ENCODE measurements around the gene SLC27A5.
"Not testable (repeated sequence)": the region's sequence is repeated elsewhere in the genome, so short reads cannot be mapped to it uniquely, and the experiment has no call there.

The SLC27A5 gene

DNA sequence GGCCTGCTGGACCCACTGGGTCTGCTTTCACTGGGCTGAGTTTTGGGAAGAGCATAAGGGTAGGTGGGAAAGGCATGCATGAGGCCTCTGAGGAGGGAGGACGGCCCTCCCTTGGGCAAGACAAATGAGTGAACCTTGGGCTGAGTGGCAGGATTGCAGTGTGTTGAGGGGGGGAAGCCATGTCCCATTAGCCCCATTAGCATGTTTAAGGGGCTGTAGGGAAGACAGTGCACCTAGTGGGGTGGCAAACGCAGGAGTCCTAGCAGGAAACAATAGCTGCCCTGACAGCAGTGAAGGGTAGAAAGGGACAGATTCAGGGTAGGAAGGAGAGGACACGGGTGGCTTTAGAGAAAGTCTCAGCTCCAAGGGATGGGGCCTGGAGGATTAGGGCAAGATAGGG is 10.9 kb upstream of the SLC27A5 start:
- DNase-seq (ENCODE audit: low spot score) = no peak

DNA sequence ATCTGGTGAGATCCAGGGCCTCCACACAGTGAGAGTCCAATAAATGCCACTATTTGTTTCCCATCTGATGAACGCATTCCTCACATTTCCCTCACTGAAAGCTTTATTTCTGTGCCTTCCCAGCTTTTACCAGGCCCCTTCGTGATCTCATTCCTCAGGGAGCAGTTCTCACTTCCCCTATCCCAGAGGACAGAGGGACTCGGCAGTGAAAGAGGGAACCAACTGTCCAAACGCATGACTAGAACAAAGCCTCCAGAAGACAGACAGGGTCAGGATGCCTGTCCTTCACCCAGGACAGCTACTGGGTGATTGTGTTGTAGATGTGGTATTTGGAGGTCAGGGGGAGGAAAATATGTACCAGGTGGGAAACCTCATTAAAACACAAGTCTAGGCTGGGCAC is 9.9 kb upstream of the SLC27A5 start:
- no peak for DNase-seq (ENCODE audit: low spot score)

DNA sequence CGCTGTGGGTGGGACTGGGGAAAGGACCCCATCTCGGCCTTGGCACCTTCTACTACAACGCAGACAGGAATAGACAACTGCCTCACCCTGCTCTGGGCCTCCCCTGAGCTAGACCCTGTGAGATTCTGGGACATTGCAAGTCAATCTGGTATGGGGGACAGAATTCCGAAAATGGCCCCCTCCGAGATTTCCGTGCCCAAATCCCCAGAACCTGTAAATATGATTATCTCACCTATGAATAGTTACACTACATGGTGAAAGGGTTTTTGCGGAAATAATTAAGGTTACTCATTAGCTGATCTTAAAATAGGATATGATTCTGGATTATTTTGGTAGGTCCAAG is 8.4 kb upstream of the SLC27A5 start:
- DNase-seq (ENCODE audit: low spot score) = no peak

DNA sequence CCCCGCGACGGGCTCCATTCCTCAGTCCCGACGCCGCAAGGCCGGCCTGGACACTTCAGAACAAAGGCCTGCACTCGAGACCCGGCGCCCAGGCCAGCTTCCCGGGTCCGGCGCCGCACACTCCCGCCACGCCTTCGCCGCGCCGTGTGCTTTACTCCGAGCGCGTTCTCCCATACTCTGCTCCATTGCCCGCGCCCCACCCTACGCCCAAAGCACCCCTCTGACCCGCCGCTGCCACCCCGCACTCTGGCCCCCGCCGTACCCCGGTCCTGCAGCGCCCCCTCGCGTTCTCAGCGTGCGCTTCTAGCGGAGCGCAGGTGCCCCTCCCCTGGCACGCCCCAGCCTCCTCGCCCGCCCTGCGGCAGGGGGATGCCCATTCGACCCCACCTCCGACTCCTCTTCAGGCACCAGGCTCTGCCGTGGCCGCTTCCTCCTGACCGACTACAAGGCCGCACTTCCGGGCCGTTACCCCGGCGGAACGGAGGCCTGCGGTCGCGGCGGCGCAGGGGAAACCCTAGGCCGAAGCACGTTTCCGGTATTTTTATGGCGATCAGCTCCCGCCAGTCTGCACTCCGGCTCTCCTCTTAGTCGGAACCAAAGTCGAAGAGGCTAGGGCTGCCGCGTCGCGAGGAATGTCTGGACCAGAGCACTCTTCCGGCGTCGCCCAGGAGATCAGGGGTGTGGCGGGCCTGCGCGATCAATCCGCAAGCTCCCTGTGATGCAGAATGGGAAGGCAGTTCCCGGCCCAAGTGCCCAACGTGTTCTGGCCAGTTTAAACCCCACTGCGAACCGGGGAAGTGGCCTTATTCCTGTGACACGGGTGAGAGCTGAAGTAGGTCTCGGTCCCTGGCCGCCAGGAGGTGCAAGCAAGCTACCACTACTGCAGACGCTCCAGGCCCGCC is 7.8 kb upstream of the SLC27A5 start, which contains the start of gene ZBTB45:
Gene ZBTB45 (minus strand): TSS at position 456 of the 902 bp plus-strand sequence. CDS start 2,137 bp downstream, outside the sequence.
- DNase-seq (ENCODE audit: low spot score) = peak; percentile 82

DNA sequence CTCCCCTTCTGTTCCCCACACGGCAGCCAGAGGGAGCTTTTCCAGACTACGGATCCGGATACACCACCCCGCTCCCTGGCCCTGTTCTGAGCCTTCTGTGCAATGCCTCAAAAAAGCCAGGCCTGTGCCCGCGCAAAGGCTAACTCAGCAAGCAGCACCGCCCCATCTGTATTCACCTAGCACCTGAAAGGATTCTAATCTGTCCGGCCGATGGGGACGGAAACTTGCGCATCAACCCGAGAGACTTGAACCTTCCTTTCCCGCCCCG is 7.2 kb upstream of the SLC27A5 start:
- DNase-seq (ENCODE audit: low spot score) = peak; percentile 51

DNA sequence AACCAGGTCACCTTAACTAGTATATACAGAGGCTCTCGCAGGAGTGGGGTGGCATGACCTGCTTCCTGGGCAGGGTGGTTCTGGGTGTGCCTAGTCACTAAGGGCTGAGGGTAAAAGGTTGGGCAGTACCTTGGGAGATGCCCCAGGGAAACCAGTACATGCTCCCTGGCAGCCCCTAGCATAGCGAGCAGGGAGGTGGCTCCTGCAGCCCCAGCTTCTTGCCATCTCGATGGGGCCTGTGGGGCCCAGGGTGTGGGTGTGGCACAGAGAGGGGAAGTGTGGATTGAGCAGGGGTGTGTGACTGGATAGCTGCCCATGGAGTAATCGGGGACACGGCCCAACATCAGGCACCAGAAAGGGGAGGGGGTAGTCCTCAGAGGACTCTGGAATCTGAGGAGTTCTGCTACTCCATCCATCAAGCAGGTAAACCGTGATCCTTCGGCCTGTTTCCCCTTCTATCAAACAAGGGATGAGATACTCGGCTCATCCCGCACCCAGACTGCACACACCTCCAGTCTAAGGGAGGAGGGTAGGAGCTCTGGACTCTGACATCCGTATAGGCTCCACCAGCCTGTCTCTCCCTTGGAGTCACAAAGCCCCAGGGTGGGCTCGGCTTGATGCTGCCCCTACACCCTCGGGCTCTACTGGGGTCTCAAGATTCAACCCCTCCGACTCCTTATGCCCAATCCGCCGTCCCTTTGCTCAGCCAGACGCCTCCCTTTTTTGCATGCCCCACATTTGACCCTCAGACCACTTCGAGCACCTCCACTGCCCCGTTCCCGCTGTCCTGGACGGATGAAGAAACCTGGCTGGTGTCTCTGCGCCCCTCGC is 6.7 kb upstream of the SLC27A5 start:
- no peak for DNase-seq (ENCODE audit: low spot score)

DNA sequence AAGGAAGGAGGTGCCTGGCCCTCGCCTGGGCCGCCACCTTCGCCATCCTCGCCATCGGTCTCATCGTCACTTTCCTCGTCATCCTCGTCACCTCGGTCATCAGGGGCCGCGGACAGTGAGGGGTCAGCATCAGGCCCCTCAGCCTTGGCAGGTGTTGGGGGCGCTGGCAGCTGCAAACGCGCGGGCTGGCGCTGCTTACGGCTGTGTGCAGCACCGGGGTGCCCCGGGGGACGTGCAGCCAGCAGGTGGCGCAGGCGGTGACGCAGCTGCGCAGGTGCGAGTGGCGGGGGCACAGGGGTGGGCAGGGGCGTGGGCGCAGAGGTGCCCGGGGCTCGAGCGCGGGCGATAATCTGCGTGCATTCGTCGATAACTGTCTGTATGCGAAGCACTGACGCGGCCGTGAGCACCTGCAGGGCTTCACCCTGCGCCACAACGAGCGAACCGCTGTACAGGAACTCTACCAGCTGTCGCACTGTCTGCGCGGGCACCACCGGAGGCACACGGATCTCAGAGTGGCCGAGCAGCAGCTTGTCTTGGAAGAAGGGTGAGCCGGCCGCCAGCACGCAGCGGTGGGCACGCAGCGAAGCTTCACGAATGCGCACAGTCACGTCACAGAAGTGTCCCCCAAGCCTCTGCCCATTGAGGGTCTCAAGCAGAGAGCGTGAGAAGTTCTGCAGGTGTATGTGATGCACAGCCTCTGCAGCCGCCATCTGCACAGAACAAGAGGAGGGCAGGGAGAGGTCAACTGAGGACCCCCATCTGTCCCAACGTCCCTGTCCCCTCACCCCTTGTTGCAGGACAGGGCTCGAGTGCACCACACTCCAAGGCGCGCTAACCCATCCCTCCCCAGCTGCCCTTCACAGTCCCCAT is 5.4 kb upstream of the SLC27A5 start:
- DNase-seq (ENCODE audit: low spot score) = no peak

DNA sequence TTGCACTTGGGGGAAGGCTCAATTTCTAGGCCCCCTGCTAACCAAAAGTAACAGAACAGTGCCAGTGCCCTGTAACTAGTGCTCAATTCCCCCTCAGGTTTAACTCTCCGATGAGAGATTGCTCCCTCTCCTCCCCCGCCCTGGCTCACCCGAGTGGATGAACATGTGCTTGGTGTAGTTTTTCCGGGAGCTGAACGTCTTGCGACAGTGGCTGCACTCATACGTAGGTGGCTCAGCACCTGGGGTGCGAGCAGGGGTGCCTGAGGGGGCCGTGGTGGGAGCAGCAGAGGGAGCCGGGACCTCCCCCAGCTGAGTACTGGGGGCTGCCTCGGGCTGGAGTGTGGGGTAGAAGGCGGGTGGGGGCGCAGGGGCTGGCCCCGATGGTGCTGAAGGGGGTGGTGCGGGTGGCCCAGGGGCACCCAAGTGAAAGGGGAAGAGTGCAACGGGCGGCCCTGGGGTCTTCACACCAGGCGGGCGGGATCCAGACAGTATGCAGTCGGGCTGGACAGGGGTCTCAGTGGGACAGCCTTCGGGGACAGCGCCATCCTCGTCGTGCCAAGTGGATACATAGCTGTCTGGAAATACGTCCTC is 4.5 kb upstream of the SLC27A5 start:
- no peak for DNase-seq (ENCODE audit: low spot score)

DNA sequence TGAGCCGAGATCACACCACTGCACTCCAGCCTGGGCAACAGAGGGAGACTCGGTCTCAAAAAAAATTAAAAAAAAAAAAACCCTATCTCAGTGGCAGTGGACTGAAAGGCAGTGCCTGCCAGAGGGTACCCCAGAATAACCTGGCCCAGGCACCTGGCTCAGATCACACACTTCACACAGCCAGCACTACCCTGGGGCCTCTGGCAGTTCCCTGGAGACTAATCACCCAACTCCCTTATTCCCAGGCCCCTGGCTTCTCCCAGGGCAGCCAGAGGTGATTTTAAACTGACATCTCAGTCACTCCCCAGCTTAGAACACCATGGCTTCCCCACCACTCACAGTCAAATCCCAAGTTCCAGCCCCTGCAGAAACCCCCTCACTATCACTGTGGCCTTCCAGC is 3.5 kb upstream of the SLC27A5 start:
- no peak for DNase-seq (ENCODE audit: low spot score)

DNA sequence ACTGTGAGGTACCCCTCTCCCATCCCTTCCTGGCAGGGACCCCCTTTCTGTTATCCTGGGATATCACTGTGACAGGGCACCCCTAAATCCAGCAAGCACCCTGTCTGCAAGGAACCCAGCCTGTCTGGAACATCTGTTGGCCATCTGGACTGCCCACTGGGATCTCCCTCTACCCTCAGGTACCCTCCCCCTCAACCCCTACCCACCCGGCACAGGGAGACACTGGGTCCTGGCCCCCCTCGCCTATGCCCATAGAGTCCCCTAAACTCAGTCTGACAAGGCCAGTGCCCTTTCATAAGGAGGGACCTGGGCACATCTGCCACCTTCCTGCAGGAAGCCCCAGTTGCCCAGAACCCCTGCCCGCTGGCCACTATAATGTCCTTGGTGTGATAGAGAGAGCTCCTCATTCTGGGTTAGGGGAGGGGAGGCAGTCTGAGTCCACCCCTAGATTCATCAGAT is 2.8 kb upstream of the SLC27A5 start:
- DNase-seq (ENCODE audit: low spot score) = no peak

DNA sequence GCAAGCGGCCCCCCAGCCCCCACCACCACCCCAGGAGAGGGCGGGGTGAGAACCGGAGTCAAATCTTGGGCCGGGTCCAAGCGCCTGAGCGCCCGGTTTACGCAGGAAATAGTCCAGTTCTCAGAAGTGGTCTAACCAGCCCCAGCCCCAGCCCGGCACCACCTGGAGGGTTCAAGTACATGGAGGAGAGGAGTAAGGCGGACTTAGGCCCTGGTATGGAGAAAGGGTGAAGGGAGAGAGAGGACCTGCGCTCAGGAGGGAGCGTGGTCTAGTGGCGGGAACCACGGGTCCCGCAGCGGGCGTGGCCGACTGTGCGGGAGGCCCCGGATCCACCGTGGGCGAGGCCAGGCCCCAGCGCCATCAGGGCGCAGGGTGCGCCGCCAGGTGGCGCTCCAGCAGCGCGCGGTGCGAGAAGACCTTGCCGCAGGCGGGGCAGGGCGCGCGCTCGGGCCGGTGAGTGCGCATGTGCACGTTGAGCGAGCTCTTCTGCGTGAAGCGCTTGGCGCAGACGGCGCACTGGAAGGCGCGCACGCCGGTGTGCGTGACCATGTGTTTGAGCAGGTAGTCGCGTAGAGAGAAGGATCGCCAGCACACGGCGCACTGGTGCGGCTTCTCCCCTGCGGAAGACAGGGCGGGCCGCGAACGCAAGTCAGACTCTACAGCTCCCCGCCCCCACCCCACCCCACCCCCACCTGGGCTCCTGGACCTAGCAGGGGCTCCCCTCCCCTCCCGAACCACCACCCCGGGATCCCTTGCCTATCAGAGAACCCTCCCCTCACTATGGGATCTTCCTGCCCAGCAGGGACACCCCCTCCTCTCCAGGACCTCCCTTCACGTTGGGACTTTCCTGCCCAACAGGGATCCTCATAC is 2.1 kb upstream of the SLC27A5 start:
- DNase-seq (ENCODE audit: low spot score) = peak; percentile 93

DNA sequence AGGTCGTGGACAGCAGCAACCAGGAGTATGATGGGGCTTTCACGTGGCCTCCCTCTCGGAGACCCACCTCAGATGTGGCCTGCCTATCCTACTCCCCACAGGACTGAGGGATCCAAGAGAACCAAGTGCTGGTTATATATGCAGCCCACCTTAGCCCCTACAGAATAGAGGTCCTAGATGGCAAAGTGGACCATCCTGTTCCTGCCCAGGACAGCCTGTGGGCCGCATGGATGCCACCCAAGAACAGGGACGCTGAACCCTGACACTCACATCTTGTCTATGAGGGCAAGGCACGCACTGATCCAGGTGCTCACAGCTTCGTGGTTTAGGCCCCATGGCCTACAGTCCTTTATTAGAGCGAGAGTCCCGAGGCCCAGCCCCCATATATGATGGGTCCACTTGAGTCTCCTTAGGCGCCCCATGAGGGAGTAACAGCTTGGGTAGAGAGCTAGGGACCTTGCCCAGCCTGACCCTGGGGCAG is 1.5 kb upstream of the SLC27A5 start:
- DNase-seq (ENCODE audit: low spot score) = no peak

DNA sequence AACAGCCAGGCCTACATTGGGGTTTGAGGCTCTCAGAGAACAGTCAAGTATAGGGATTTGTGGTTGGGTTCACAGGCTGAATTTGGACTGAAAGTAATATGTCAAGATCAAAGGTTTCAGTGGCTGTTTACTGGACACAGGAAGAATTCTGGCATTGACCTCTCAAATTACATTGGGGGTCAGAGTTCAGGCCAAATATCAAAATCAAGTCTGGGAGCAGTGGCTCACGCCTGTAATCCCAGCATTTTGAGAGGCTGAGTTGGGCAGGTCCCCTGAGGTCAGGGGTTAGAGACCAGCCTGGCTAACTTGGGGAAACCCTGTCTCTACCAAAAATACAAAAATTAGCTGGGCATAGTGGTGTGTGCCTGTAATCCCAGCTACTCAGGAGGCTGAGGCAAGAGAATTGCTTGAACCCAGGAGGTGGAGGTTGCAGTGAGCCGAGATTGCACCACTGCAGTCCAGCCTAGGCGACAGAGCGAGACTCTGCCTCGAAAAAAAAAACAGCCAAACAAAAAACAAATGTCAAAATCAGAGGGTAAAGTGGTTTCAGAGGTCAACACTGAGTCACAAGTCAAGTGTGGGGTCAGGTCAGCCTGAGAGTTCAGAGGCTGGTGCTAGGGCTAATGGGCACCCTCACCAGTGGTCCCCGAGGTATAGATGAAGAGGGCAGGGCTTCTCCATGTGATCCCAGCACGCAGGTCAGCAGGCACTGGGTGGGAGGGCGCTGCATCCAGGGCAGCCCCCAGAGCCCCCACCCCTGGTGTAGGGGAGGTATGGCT is 1.5 kb downstream of the SLC27A5 start:
- no peak for DNase-seq (ENCODE audit: low spot score)

DNA sequence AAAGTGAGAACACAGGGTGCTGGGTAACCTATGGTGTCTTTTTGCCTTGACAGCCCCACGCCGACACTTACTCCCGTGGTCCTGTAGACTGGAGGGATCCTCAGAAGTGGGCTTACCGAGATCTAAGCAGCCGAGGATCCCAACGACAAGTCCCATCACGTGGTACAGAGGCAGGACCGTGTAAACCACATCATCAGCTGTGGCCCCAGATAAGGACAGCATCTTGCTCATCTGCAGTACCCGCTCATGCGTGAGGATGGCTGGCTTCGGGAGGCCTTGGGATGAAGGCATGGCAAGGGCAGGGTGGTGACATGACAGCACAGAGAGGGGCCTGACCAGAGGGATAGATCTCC is 2.1 kb downstream of the SLC27A5 start:
- peak; percentile 62 for DNase-seq (ENCODE audit: low spot score)

DNA sequence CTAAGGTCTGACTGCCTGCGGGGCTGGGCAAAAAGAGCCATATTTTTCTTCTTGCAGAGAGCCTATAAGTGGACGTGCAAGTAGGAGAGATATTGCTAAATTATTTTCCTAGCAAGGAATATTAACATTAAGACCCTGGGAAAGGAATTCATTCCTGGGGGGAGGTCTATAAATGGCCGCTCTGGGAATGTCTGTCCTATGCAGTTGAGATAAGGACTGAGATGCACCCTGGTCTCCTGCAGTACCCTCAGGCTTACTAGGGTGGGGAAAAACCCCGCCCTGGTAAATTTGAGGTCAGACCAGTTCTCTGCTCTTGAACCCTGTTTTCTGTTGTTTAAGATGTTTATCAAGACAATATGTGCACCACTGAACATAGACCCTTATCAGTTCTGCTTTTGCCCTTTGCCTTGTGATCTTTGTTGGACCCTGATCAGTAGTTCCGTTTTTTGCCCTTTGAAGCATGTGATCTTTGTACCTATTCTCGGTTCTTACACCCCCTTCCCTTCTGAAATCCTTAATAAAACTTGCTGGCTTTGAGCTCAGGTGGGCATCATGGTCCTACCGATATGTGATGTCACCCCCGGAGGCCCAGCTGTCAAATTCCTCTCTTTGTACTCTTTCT is 4.1 kb downstream of the SLC27A5 start:
- not testable (repeated sequence) for DNase-seq (ENCODE audit: low spot score)

DNA sequence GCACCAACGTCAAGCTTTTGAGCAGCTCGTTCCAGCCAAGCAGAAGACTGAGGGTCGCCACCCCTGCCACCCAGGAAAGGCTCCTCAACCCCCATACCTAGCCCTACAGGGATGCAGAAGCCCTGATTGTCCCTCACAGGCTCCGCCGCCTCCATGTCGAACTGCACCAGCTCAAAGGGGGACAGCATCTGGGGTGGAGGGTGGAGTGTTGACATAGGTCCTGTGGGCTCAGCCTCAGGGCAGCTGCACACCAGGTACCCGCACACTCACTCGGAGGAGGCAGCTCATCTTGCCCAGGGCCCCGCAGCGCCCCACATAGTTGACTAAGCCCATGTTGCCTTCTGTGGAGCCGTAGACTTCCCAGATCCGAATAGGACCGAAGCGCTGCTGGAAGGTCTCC is 11.6 kb downstream of the SLC27A5 start:
- no peak for DNase-seq (ENCODE audit: low spot score)

DNA sequence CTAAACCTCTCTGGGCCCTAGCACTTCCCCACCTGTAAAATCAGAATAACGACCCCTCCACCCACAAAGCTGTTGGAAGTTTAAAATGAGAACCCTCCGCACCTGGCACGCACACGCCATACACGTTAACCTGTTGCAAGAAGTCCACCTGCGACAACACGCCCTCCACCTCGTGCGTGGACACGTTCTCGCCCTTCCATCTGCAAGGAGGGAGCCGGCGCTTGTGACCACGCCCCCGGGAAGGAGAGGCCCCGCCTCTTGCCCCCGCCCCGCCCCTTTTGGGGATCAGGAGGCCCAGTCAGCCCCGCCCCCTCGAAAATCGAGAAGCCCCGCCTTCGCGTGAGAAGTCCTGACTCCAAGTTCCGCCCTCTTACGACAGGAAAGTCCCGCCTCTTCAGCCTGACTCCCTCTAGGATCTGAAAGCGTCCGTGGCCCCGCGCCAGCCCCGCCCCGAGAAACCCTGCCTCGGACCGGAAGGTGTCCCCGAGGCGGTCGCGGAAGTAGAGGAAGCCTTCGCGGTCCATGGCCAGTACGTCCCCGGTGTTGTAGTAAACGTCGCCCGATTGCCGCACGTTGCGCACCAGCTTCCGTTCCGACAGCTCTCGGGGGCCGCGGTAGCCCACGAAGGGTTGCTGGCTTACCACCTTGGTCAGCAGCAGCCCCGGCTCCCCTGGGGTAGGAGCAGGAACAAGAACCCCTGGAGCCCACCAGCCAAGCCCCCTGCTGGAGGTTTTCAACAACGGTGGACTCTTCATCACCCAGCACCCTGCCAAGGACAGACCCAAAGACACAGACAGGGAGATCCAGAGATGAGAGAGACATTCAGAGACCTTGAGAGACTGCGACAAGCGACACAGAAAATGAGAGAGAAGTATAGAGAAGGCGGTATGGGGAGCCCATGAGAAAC is 12.5 kb downstream of the SLC27A5 start:
- peak; percentile 99 for DNase-seq (ENCODE audit: low spot score)

DNA sequence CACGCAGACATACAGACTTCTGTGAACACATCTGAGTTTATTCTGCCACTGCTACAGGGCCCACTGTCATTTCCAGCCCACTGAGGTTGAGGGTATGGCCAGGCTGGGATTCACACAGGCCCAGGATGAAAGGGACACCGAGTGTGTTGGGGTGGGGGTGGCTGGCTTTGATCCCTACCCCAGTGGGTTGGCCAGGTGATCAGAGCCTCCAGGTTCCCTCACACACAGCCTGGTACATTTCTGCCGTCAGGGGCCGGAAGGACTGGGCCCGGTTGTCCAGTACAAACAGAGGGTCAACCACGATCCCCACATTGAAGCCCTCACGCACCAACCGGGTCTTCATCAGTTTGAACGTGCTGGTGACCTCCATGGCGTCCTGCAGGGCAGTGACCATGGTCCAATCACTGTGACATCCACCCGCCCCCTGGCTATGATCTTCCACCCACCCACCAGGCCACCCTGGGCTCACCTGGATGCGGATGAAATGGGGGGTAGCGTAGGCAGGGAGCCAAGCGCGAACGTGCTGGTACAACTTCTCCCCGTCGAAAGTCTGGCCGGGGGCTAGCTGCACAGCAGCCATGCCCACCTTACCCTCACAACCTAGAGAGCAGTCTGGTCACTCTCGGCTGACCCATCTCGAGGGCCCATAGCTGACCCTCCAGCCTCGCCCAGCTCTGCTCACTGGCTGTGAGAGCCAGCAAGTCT is 13.3 kb downstream of the SLC27A5 start:
- no peak for DNase-seq (ENCODE audit: low spot score)
